Trophoblast cell (in vitro differentiated cells and primary cell): ENCODE measurements around the gene SYNC.
"Not testable (repeated sequence)": the region's sequence is repeated elsewhere in the genome, so short reads cannot be mapped to it uniquely, and the experiment has no call there.

Experiments
- DNase-seq, 2 donors: peaks; one replicate each; pipeline ENCODE4 v3.0.0-alpha.2; 2016
- H2AFZ ChIP-seq: 2 replicates; pipeline ENCODE4 v1.6.1; 2013; ENCODE audit warnings: low read length, moderate library complexity, mild to moderate bottlenecking; ENCODE audit not compliant: insufficient read depth, poor library complexity
- H2AK5ac ChIP-seq: 2 replicates; pipeline ENCODE4 v1.6.1; 2013; ENCODE audit warnings: mild to moderate bottlenecking, low read length
- H2BK120ac ChIP-seq: 2 replicates; pipeline ENCODE4 v1.6.1; 2013; ENCODE audit warnings: low read length, mild to moderate bottlenecking, moderate library complexity; ENCODE audit not compliant: insufficient read depth, poor library complexity
- H2BK12ac ChIP-seq: 2 replicates; pipeline ENCODE4 v1.6.1; 2013; ENCODE audit warnings: mild to moderate bottlenecking, low read length, moderate library complexity
- H2BK5ac ChIP-seq: 2 replicates; pipeline ENCODE4 v1.6.1; 2013; ENCODE audit warnings: low read length, low read depth, moderate library complexity, mild to moderate bottlenecking; ENCODE audit not compliant: poor library complexity
- H3K14ac ChIP-seq: 2 replicates; pipeline ENCODE4 v1.6.1; 2013; ENCODE audit warnings: mild to moderate bottlenecking, low read length
- H3K18ac ChIP-seq: 2 replicates; pipeline ENCODE4 v1.6.1; 2013; ENCODE audit warnings: mild to moderate bottlenecking, low read length
- H3K23ac ChIP-seq: 2 replicates; pipeline ENCODE4 v1.6.1; 2013; ENCODE audit warnings: low read length
- H3K27ac ChIP-seq: 2 replicates; pipeline ENCODE4 v1.5.1; 2013; ENCODE audit warnings: low read depth, mild to moderate bottlenecking, inconsistent platforms, low read length, moderate library complexity
- H3K27me3 ChIP-seq: 2 replicates; pipeline ENCODE4 v1.6.1; 2013; ENCODE audit warnings: inconsistent platforms, mild to moderate bottlenecking, low read length, moderate library complexity; ENCODE audit not compliant: insufficient read depth
- H3K36me3 ChIP-seq, 2 experiments: 1 replicate in 1 of 2; 2 replicates in 1 of 2; pipeline ENCODE4 v1.6.1; 2013; ENCODE audit warnings: low read length in 2 of 2, mild to moderate bottlenecking in 2 of 2, moderate library complexity in 1 of 2; ENCODE audit not compliant: insufficient read depth in 2 of 2, control insufficient read depth in 1 of 2
- H3K4ac ChIP-seq: 2 replicates; pipeline ENCODE4 v1.6.1; 2013; ENCODE audit warnings: low read depth, mild to moderate bottlenecking, low read length, moderate library complexity
- H3K4me1 ChIP-seq, 2 experiments: 1 replicate in 1 of 2; 2 replicates in 1 of 2; pipeline ENCODE4 v1.6.1; 2013; ENCODE audit warnings: low read length in 2 of 2, mild to moderate bottlenecking in 2 of 2, moderate library complexity in 1 of 2; ENCODE audit not compliant: insufficient read depth in 2 of 2, control insufficient read depth in 1 of 2
- H3K4me2 ChIP-seq: 2 replicates; pipeline ENCODE4 v1.6.1; 2013; ENCODE audit warnings: inconsistent platforms, mild to moderate bottlenecking, low read length, moderate library complexity
- H3K4me3 ChIP-seq: 2 replicates; pipeline ENCODE4 v1.5.1; 2013; ENCODE audit warnings: mild to moderate bottlenecking, low read depth, low read length, inconsistent platforms
- H3K79me1 ChIP-seq: one replicate; pipeline ENCODE4 v1.6.1; 2013; ENCODE audit warnings: low read length
- H3K79me2 ChIP-seq: 2 replicates; pipeline ENCODE4 v1.6.1; 2013; ENCODE audit warnings: low read length, mild to moderate bottlenecking; ENCODE audit not compliant: control insufficient read depth, insufficient read depth, poor library complexity
- H3K9ac ChIP-seq: 2 replicates; pipeline ENCODE4 v1.6.1; 2013; ENCODE audit warnings: mild to moderate bottlenecking, low read length
- H3K9me3 ChIP-seq: 2 replicates; pipeline ENCODE4 v1.6.1; 2013; ENCODE audit warnings: low read depth, mild to moderate bottlenecking, control low read depth, inconsistent platforms, low read length; ENCODE audit not compliant: insufficient read depth
- H4K12ac ChIP-seq: 2 replicates; pipeline ENCODE4 v1.6.1; 2013; ENCODE audit warnings: low read depth, mild to moderate bottlenecking, low read length, moderate library complexity
- H4K8ac ChIP-seq: 2 replicates; pipeline ENCODE4 v1.6.1; 2013; ENCODE audit warnings: low read depth, mild to moderate bottlenecking, low read length, moderate library complexity
- H4K91ac ChIP-seq: one replicate; pipeline ENCODE4 v1.6.1; 2013; ENCODE audit warnings: low read depth, mild to moderate bottlenecking, low read length, moderate library complexity
- WGBS: extraction: QIAGEN DNeasy Blood & Tissue Kit; methylation state at CpG from one replicate; pipeline ENCODE4 v1.1.7; 2013; ENCODE audit warnings: missing lambda C conversion rate; ENCODE audit not compliant: insufficient read length, insufficient coverage; ENCODE audit errors: extremely low coverage; 5-methylcytosine and 5-hydroxymethylcytosine counted together

Gene SYNC

DNA sequence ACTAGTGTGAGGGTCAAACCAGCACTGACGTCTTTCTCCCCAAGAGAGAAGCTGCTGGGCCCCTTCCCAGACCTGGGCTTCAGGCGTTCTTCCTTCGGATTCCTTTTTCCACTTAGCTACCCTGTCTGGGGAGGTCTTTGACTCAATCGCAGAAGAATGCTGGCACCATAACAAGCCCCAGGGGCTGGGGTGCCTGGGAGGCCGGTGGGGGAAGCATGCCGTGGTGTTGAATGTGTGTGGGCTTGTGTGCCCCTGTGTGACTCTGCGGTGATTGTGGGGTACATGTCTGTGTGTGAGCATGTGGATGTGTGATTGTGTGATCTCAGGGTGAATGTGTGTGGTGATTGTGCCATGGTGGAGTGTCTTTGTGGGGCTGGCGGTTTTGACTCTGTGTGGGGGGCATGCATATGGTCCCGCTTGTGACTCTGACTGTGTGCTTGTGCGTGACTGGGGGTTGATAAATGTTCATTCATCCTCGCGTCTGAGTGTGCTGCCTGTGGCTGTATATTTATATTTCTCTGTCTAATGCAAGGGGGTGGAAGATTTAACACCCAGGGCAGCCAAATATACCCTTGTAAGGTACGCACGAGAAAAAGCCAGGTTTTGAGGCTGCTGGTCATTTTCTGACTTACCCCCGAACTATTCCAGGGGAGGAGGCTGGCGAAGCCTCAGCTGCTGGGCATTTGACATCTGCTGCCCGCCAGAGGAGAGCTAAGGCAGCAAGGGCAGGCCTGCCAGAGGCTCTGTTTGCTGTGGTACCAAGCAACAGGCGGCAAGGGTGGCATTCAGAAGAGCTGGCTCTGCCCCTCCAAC, 1.1 kb upstream of the SYNC start:
- Histone ChIP-seq H2BK5ac (peak overlapping the region; percentile 93), H3K9me3 (no peaks in the 10 kb centered on the region), H3K9ac (no peak overlapping the region), H3K4me1 (peaks cover 23 to 26% of the 10 kb centered on the region in 2 experiments), H3K27ac (peak overlapping the region; percentile 62), H4K8ac (peak overlapping the region; percentile 98), H2AFZ (peak overlapping the region; percentile 99), H3K79me1 (peaks cover 23% of the 10 kb centered on the region), H3K27me3 (no peaks in the 10 kb centered on the region), H3K4me3 (no peak overlapping the region), H3K36me3 (no peaks in the 10 kb centered on the region), H4K12ac (peak overlapping the region; percentile 94), H2AK5ac (peak overlapping the region; percentile 98), H4K91ac (peak overlapping the region; percentile 100), H3K79me2 (peaks cover 12% of the 10 kb centered on the region), H3K4ac (peak overlapping the region; percentile 99), H3K23ac (no peak overlapping the region), H3K14ac (peak overlapping the region; percentile 100), H3K4me2 (peak overlapping the region; percentile 95), H2BK12ac (peak overlapping the region; percentile 99), H2BK120ac (peak overlapping the region; percentile 100), H3K18ac (peak overlapping the region; percentile 100)
- DNase-seq, result peak; percentile 28 to 45
- no CpG with 5 or more reads among the region's 18 CpGs for WGBS

DNA sequence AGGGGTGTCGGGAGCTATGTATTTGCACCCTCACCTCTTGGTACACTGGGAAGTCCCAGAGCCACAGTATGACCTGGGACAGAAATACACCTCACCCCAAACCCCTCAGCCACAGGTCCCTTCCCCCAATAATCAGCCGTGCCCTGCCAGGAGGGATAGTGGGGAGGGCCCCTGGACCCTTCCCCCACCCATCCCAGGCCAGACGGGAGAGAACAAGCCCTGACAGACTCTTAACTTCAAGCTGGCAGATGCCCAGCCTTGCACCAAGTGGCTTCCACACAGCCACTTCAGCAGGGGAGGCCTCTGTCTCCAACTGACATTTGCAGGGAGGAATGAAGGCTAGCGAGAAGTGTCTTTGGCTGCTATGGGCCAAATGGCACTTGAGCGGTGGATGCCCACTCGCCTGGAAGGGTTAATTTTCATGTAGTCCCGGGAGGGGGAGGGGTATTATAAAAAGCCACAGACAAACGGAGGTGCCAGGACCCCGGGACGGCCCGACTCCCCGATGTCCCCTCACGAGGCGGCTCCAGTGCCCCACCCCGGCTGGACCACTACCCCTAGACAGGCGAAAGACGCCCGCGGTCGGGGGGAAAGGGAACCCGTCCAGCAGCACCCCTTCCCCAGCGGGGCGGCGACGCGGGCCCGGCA, 495 bp downstream of the SYNC start:
- Histone ChIP-seq H3K23ac (no peak overlapping the region), H3K18ac (peak overlapping the region; percentile 61), H2BK120ac (peak overlapping the region; percentile 68), H3K4ac (no peak overlapping the region), H3K14ac (peak overlapping the region; percentile 69), H2AFZ (peak overlapping the region; percentile 35), H3K27me3 (no peaks in the 10 kb centered on the region), H3K4me1 (peaks cover 23 to 26% of the 10 kb centered on the region in 2 experiments), H3K36me3 (no peaks in the 10 kb centered on the region), H3K79me2 (peaks cover 12% of the 10 kb centered on the region), H3K9ac (peak overlapping the region; percentile 60), H4K12ac (peak overlapping the region; percentile 52), H2BK5ac (peak overlapping the region; percentile 22), H3K4me2 (peak overlapping the region; percentile 95), H4K91ac (peak overlapping the region; percentile 100), H3K4me3 (peak overlapping the region; percentile 56), H2AK5ac (peak overlapping the region; percentile 84), H3K79me1 (peaks cover 23% of the 10 kb centered on the region), H4K8ac (peak overlapping the region; percentile 76), H3K27ac (no peak overlapping the region), H3K9me3 (no peaks in the 10 kb centered on the region), H2BK12ac (peak overlapping the region; percentile 66)
- no peak for DNase-seq
- WGBS, result no CpG with 5 or more reads among the region's 27 CpGs

DNA sequence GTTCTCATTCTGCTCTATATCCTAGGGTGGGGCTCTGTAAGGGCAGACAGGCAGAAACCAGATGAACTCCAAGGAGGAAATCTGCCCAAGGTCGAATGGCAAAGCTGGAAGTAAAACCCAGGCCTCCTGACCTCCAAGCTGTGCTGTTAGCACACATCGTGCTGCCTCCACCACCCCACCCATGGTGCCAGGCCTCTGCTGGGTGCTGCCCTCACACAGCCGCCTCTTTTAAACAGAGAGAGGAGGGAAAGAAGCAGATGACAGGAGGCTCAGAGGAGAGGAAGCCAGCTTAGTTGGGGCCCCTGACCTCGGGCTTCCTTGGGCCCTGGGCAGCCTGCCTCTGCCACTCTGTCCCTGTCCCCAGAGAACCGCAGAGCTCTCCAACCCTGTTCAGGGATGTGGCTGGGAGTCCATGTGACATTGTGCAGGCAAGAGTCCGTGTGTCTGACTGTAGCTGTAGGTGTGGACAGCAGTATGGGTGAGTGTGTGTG, 1.1 kb downstream of the SYNC start:
- peaks cover 23% of the 10 kb centered on the region for H3K79me1 ChIP-seq
- H3K18ac ChIP-seq, result peak overlapping the region; percentile 52
- H2BK5ac ChIP-seq, result peak overlapping the region; percentile 19
- H4K12ac ChIP-seq, result peak overlapping the region; percentile 48
- H3K4ac ChIP-seq, result peak overlapping the region; percentile 14
- H3K4me2 ChIP-seq, result peak overlapping the region; percentile 95
- no peaks in the 10 kb centered on the region for H3K36me3 ChIP-seq
- DNase-seq, result no peak
- H3K9ac ChIP-seq, result no peak overlapping the region
- no peak overlapping the region for H3K23ac ChIP-seq
- no peak overlapping the region for H2AFZ ChIP-seq
- peaks cover 12% of the 10 kb centered on the region for H3K79me2 ChIP-seq
- no peak overlapping the region for H3K14ac ChIP-seq
- peak overlapping the region; percentile 68 for H2BK120ac ChIP-seq
- H2AK5ac ChIP-seq, result peak overlapping the region; percentile 84
- no peaks in the 10 kb centered on the region for H3K9me3 ChIP-seq
- H3K4me3 ChIP-seq, result no peak overlapping the region
- H3K27ac ChIP-seq, result no peak overlapping the region
- H3K27me3 ChIP-seq, result no peaks in the 10 kb centered on the region
- peak overlapping the region; percentile 41 for H4K8ac ChIP-seq
- peaks cover 23 to 26% of the 10 kb centered on the region in 2 experiments for H3K4me1 ChIP-seq
- H2BK12ac ChIP-seq, result peak overlapping the region; percentile 66
- no CpG with 5 or more reads among the region's 6 CpGs for WGBS
- peak overlapping the region; percentile 39 for H4K91ac ChIP-seq

DNA sequence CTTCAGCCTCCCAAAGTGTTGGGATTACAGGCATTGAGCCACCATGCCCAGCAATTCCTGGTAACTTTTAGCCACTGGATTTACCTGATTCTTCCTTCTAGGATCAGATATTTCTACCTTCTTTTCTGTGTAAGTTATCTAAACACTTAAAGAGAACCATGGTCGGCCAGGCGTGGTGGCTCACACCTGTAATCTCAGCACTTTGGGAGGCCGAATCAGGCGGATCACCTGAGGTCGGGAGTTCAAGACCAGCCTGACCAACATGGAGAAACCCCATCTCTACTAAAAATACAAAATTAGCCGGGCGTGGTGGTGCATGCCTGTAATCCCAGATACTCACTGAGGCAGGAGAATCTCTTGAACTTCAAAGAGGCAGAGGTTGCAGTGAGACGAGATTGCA, 5.6 kb downstream of the SYNC start:
- H3K79me2 ChIP-seq, H3K27me3 ChIP-seq, H4K8ac ChIP-seq, H3K18ac ChIP-seq, H3K79me1 ChIP-seq, H3K4me2 ChIP-seq, H3K9ac ChIP-seq, H3K23ac ChIP-seq, H4K12ac ChIP-seq, H3K9me3 ChIP-seq, H2BK5ac ChIP-seq, H4K91ac ChIP-seq, H3K14ac ChIP-seq, H2BK120ac ChIP-seq, H2AFZ ChIP-seq, DNase-seq, H3K27ac ChIP-seq, H3K4me1 ChIP-seq, H3K4me3 ChIP-seq, H3K4ac ChIP-seq, H2AK5ac ChIP-seq, H2BK12ac ChIP-seq, H3K36me3 ChIP-seq: not testable (repeated sequence)
- WGBS, result no CpG with 5 or more reads among the region's 8 CpGs
